GM12801 (cell line): ENCODE measurements around the gene CDC14B.

Experiments
- TF ChIP-seq, protein P1 (sequence below): IDR thresholded peaks from one replicate; pipeline ENCODE4 v1.5.1; 2011; ENCODE audit warnings: control low read depth; ENCODE audit not compliant: insufficient read length; ENCODE audit errors: extremely low read depth

The CDC14B gene

DNA sequence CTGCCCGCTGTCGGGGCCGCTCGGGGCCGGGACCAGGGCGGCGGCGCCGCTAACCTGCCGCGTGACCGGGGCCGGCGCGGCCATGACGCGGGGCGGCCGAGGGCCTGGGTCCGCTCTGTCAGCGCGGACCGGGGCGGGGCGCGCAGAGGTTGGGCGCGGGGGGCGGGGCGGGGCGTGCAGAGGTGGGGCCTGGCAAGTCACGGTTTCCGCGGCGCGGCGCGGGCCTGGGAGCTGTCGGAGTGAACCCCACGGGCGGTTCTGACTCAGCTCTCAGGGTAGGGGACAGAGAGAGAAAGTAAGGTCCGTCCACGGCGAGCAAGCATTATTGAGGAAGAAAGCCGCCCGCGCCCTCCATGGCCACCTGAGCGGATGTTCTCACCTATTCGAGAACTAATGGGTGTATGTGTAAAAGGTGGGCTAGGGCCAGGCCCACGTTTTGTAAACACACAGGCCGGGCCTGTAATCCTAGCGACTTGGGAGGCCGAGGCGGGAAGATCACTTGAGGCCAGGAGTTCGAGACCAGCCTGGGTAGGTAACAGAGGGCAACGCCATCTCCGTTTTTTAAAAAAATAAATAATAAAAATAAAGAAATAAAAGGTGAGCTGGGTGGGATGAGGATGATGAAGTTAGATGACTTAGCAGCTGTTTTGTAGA lies 35.7 kb upstream of the CDC14B start, which contains the start of gene PRXL2C:
Gene PRXL2C, minus strand, starts transcription at position 120 of the 654 bp plus-strand sequence. Its CDS starts 36 bp downstream, at position 84.
- TF ChIP-seq, protein P1, sequence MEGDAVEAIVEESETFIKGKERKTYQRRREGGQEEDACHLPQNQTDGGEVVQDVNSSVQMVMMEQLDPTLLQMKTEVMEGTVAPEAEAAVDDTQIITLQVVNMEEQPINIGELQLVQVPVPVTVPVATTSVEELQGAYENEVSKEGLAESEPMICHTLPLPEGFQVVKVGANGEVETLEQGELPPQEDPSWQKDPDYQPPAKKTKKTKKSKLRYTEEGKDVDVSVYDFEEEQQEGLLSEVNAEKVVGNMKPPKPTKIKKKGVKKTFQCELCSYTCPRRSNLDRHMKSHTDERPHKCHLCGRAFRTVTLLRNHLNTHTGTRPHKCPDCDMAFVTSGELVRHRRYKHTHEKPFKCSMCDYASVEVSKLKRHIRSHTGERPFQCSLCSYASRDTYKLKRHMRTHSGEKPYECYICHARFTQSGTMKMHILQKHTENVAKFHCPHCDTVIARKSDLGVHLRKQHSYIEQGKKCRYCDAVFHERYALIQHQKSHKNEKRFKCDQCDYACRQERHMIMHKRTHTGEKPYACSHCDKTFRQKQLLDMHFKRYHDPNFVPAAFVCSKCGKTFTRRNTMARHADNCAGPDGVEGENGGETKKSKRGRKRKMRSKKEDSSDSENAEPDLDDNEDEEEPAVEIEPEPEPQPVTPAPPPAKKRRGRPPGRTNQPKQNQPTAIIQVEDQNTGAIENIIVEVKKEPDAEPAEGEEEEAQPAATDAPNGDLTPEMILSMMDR: no peak

DNA sequence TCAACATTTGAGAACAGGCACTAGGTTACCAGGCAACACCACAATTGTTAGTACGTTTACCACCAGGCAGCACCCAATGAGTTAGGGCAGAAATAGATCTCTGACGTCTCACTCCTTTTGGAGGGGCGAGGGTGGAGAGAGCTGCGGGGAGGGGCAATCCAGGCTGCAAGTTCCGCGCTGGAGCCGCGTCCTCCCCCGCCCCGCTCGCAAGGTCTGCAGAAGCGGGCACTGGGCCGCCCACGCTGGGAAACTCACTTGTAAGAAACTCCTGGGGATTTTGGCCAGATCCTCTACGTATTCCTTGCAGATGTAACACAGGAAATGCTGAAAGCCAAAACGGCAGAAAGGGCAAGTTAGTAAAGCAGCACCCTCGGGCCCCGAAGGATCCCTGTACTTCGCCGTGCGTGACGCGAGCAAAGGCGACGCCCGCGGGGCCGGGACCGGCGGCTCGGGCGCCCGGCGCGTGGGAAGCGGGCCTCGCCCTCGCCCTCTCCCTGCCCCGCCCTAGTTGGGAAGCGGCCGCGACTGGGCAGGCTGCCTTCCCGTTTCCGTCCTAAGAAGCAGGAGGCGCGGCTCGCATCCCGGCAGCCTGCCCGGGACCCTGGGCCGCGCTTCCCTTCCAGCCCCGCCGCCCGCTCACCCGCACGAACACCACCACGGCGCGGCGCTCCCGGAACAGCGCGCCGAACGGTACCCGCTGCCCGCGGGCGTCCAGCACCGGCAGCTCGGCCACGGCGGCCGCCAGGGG lies 35.0 kb upstream of the CDC14B start:
- TF ChIP-seq, protein P1: no peak

DNA sequence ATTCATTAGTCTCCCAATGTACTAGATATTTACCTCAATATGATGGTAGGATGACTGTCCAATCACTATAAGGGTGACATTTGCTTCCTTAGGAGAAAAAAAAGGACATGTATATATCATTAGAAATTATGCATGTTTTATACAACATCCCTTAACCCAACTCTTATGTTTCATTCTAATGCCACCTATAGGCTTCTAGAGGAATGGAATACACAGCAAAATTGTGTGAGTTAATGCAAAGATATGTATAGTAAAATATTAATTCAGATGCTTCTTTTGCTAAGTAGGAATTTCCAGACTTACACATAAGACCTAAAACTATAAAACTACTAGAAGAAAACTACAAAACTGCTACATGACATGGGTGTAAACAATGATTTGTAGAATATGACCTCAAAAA lies 32.0 kb upstream of the CDC14B start:
- TF ChIP-seq, protein P1: no peak

DNA sequence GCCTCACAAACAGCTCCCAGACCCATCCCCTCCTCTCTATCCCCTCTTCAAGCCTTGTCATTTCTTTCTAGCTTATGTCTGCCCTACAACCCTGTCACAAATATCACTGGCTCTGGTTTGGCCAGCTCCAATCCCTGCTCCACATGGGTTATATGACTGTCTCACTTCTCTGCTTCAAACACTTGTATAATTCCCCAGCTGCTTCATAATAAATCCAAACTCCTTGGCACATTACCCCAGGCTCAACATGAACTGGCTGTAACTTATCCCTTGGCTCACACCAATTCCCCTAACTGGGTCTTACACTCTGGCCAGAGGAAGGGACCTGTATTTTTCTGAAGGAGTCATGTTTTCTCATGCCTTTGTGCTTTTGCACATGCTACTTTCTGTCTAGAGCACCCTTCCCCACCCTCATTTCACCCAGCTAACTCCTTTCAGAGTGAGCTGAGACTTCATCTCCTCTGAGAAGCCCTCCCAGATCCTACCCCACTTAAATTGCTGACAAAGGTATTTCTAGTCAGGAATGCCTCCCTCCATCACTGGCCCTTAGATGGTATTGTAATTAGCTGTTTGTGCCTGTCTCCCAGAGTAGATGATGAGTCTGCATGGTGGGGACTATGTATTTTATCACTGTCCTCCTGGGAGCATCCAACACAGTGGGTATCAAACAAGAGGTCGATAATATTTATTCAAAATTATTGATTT lies 30.1 kb upstream of the CDC14B start:
- TF ChIP-seq, protein P1: no peak

DNA sequence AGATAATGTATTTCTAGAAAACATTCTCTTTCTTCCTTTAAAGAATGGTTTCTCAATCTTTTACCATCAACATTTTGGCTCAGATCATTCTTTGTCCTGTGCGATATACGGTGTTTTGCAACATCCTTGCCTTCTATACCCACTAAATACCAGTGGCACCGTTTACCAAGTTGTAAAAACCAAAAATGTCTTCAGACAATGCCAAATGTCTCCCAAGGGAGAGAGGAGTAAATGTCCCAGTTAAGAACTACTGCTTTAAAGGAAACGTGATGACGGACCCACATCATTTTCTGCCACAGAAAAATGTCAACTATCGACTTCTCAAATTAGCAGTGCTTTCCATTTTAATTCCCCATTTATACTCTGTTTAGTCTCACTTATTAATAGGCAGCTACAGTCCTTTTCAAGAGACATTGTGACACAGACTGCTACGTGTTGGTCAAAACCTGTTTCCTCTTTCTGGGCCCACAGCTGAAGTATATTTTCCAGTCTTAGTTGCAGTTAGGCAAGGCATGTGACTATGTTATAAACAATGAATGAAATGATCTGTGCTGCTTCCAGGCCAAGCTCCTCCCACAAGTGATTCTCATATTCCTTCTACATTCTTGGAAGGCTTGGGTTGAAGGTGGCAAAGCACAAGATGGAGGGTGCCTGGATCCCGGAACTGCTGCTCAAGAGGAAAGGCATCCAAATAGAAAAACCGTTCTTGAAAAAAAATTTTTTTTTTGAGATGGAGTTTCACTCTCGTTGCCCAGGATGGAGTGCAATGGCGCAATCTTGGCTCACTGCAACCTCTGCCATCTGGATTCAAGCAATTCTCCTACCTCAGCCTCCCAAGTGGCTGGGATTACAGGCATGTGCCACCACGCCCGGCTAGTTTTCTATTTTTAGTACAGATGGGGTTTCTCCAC lies 26.7 kb upstream of the CDC14B start:
- TF ChIP-seq, protein P1: no peak

DNA sequence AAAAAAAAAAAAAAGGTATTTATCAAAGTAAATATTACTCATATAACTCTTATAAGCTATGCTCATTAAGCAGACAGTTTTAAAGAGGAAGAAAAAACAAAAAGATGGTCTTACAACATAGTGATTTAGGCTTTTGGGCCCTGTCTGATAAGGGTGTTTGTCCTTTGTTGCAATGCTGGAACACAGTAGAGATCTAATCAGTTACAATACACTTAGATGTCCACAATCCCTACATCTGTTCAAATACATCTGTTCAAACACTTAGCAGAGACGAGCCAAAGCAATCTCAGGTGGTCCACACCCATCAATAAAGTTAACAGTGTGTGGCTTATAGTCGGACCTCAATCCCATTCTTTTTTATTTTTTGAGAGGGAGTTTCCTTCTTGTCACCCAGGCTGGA lies 24.5 kb upstream of the CDC14B start:
- TF ChIP-seq, protein P1: no peak
